Stimulated activated memory B cell treated with anti-CD40 and anti-IgM and Interleukin-4, amounts not matched to agents 10 μg/mL and 1 μg/mL and 100 μg/mL, for 72 hours (primary cell): ENCODE data around the gene CYLD.

Source experiments
- ATAC-seq: fragments of 150-1000 bp; cut with Tn5 transposase; 2 replicates; pipeline ENCODE4 v1.10.0; 2021
- H3K27ac Mint-ChIP-seq: one replicate; pipeline ENCODE4 v1.8.0; 2022; ENCODE audit warnings: mild to moderate bottlenecking, mixed read lengths
- H3K27me3 Mint-ChIP-seq: one replicate; pipeline ENCODE4 v1.8.0; 2022; ENCODE audit warnings: mixed read lengths
- H3K36me3 Mint-ChIP-seq: one replicate; pipeline ENCODE4 v1.8.0; 2022; ENCODE audit warnings: mixed read lengths
- H3K4me1 Mint-ChIP-seq: one replicate; pipeline ENCODE4 v1.8.0; 2022; ENCODE audit warnings: mixed read lengths
- H3K4me3 Mint-ChIP-seq: one replicate; pipeline ENCODE4 v1.8.0; 2022; ENCODE audit warnings: mild to moderate bottlenecking, moderate library complexity, mixed read lengths
- H3K9me3 Mint-ChIP-seq: one replicate; pipeline ENCODE4 v1.8.0; 2022; ENCODE audit warnings: mixed read lengths

The CYLD gene

DNA sequence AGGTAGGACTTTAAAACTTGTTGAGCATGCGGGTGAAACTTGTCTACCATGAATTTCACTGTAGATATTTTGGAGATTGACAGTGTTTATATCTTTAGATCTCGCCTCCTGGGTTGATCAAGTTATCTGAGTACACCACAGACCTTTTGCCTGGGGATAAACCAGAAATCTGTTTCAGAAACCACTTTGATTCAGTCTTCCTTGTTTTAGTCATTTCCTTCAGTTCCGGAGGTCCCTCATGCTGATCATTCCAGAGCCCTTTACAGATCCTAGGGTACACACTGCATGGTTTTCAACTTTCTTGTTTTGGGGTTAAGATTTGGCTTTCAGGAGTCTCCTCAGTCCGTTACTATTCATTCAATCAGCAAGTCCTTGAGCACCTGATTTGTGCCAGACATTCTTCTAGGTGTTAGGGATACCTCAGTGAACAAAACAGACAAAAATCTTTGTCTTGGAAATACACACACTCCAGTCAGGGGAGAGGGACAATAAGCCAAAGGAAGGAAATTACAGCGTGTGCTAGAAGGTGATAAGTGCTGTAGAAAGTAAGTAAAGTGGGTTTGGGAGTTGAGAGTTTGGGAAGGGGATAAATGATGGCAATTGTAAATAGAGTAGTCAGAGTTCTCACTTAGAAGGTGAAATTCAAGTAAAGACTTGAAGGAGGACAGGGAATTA is 36.3 kb upstream of the CYLD start:
- H3K27ac Mint-ChIP-seq, result peak overlapping the region; percentile 48
- H3K36me3 Mint-ChIP-seq, result peaks cover 25% of the 10 kb centered on the region
- H3K27me3 Mint-ChIP-seq, result no peaks in the 10 kb centered on the region
- ATAC-seq, result no peak
- no peak overlapping the region for H3K4me3 Mint-ChIP-seq
- peaks cover 51% of the 10 kb centered on the region for H3K4me1 Mint-ChIP-seq
- H3K9me3 Mint-ChIP-seq, result peaks cover 14% of the 10 kb centered on the region

DNA sequence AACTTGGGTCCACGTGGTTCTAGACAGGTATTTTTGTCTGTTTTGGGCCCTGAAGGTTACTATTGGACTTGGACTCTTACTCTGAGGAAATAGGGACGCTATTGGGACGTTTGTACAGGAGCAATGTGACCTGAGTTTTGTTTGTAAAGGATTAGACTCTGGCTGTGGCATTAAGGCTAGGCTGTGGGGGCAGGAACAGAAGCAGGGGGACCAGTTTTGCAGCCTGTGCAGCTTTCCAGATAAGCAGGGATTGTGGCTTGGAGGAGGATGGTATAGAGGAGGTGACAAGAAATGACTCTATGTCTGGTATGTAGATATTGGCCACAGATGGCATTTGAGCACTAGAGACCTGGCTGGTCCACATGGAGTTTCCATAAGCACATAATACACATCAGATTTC is 35.6 kb upstream of the CYLD start:
- Mint-ChIP-seq H3K36me3 (peaks cover 25% of the 10 kb centered on the region), H3K27me3 (no peaks in the 10 kb centered on the region), H3K27ac (peak overlapping the region; percentile 48), H3K4me3 (no peak overlapping the region), H3K4me1 (peaks cover 47% of the 10 kb centered on the region), H3K9me3 (peaks cover 14% of the 10 kb centered on the region)
- ATAC-seq, result no peak

DNA sequence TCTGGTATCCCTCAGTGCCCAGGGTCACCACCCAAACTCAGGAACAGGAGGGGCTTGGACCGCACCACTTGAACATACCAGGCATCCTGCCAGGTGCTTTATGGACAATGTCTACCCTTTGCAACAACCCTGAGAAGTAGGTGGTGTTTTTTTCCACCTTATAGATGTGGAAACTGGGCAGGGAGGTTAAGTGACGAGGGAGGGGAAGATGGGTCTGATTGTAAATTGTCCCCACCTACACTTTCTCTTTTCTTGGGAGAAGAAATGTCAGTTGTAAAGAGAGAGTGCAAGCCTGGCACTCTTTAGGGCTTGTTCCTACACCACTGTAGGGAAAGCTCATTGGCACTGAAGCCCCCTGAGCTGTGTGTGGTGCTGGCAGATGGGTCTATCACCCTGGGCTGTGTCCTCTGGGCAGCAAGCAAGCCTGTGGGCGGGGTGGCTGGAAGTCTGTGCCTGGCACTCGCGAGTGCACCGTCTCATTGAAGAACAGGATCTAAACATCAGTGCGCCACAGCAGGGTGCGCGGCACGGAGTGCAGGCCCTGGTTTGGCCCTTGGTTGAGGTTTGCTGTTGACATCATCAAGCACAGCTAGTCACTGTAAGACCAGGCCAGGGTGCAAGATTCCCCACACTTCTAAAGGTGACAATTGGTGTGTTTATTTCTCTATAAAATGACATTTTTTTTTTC is 33.4 kb upstream of the CYLD start:
- Mint-ChIP-seq H3K36me3 (peaks cover 25% of the 10 kb centered on the region), H3K27ac (peak overlapping the region; percentile 61), H3K9me3 (peaks cover 14% of the 10 kb centered on the region), H3K4me1 (peaks cover 44% of the 10 kb centered on the region), H3K27me3 (no peaks in the 10 kb centered on the region), H3K4me3 (peak overlapping the region; percentile 46)
- ATAC-seq, result peak; percentile 59

DNA sequence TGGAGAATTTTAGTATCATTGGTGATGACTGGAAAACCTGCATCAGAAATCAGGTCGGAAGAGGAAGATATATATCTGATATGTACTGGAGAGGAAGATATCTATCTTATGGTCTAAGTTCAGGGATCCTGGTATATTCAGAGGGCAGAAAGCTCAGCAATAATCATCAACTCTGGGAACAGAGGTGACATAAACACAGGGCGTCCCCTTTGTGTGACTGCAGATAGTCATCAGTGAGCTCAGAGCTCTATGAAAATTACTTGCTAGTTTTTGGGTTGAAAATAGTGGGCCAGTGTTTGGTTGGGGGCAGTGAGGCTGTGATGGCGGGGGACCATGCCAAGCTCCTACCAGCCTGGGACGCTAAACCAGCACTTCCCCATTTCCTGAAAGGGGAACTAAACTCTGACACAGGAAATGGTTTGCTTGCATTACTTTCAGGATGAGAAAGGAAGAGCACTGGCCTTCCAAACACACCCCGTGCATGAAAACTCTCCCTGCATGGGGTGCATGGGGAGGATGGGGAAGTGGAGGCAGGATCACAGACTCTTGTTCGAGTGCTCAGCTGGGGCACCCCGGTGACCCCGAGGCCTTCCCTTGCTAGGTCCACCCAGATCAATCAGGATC is 32.7 kb upstream of the CYLD start:
- peak overlapping the region; percentile 61 for H3K27ac Mint-ChIP-seq
- H3K4me3 Mint-ChIP-seq, result peak overlapping the region; percentile 46
- peaks cover 11% of the 10 kb centered on the region for H3K9me3 Mint-ChIP-seq
- peaks cover 18% of the 10 kb centered on the region for H3K36me3 Mint-ChIP-seq
- ATAC-seq, result peak; percentile 82
- H3K27me3 Mint-ChIP-seq, result no peaks in the 10 kb centered on the region
- peaks cover 44% of the 10 kb centered on the region for H3K4me1 Mint-ChIP-seq

DNA sequence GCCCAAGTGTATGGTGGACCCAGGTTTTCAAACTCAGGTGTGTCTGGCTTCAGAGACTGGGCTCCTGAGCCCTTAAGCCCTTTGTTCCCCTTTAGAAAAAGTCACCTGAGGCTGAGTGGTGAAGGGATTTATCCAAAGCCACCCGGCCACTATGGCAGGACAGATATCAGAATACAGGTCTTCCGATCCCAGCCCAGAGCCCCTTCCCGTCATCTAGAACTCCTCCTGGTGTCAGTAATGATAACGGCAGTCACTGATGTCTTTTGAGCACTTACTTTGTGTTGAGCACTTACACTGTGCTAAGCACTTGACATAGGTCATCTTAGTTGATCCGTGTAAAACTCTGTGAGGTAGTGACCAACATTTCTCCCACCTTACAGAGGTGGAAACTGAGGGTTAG is 31.9 kb upstream of the CYLD start:
- H3K9me3 Mint-ChIP-seq, result peaks cover 9% of the 10 kb centered on the region
- H3K4me3 Mint-ChIP-seq, result no peak overlapping the region
- H3K27me3 Mint-ChIP-seq, result no peaks in the 10 kb centered on the region
- peaks cover 44% of the 10 kb centered on the region for H3K4me1 Mint-ChIP-seq
- H3K27ac Mint-ChIP-seq, result peak overlapping the region; percentile 61
- ATAC-seq, result no peak
- H3K36me3 Mint-ChIP-seq, result peaks cover 12% of the 10 kb centered on the region

DNA sequence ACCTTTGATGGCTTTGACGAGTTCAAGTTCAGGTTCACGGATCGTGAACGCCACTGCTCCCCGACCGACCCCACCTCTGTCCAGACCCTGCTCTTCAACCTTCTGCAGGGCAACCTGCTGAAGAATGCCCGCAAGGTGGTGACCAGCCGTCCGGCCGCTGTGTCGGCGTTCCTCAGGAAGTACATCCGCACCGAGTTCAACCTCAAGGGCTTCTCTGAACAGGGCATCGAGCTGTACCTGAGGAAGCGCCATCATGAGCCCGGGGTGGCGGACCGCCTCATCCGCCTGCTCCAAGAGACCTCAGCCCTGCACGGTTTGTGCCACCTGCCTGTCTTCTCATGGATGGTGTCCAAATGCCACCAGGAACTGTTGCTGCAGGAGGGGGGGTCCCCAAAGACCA is 30.8 kb upstream of the CYLD start:
- Mint-ChIP-seq H3K4me3 (no peak overlapping the region), H3K36me3 (peaks cover under 1% of the 10 kb centered on the region), H3K27ac (no peak overlapping the region), H3K9me3 (no peaks in the 10 kb centered on the region), H3K4me1 (peaks cover 39% of the 10 kb centered on the region), H3K27me3 (no peaks in the 10 kb centered on the region)
- ATAC-seq, result no peak

DNA sequence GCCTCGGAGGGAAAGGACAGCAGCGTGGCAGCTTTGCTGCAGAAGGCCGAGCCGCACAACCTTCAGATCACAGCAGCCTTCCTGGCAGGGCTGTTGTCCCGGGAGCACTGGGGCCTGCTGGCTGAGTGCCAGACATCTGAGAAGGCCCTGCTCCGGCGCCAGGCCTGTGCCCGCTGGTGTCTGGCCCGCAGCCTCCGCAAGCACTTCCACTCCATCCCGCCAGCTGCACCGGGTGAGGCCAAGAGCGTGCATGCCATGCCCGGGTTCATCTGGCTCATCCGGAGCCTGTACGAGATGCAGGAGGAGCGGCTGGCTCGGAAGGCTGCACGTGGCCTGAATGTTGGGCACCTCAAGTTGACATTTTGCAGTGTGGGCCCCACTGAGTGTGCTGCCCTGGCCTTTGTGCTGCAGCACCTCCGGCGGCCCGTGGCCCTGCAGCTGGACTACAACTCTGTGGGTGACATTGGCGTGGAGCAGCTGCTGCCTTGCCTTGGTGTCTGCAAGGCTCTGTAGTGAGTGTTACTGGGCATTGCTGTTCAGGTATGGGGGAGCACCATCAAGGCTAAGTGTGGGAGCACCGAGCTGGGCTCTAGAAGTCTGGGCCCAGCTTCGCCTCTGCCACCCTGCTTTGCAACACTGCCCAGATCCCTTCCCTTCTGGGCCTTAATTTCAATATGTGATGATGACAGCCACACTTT is 29.9 kb upstream of the CYLD start:
- ATAC-seq, result no peak
- no peaks in the 10 kb centered on the region for H3K36me3 Mint-ChIP-seq
- no peak overlapping the region for H3K27ac Mint-ChIP-seq
- no peaks in the 10 kb centered on the region for H3K9me3 Mint-ChIP-seq
- H3K4me3 Mint-ChIP-seq, result no peak overlapping the region
- no peaks in the 10 kb centered on the region for H3K27me3 Mint-ChIP-seq
- peaks cover 37% of the 10 kb centered on the region for H3K4me1 Mint-ChIP-seq

DNA sequence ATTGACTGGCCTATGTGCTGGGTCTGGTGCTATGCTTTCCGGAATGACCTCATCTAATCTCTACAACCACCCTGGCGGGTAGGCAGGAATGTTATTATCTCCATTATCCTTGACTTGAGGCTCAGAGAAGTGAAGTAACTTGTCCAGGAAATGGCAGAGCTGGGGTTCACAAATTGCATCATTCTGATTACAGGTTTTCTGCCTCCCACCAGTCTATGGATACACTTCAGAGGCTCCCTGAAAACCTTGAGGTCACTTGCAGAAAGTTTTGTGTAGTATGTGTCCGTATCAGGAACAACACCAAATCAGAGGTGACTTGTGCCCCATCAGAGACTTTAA is 29.4 kb upstream of the CYLD start:
- H3K27ac Mint-ChIP-seq, result no peak overlapping the region
- ATAC-seq, result no peak
- no peak overlapping the region for H3K4me3 Mint-ChIP-seq
- no peaks in the 10 kb centered on the region for H3K27me3 Mint-ChIP-seq
- H3K36me3 Mint-ChIP-seq, result no peaks in the 10 kb centered on the region
- H3K9me3 Mint-ChIP-seq, result no peaks in the 10 kb centered on the region
- H3K4me1 Mint-ChIP-seq, result peaks cover 32% of the 10 kb centered on the region

DNA sequence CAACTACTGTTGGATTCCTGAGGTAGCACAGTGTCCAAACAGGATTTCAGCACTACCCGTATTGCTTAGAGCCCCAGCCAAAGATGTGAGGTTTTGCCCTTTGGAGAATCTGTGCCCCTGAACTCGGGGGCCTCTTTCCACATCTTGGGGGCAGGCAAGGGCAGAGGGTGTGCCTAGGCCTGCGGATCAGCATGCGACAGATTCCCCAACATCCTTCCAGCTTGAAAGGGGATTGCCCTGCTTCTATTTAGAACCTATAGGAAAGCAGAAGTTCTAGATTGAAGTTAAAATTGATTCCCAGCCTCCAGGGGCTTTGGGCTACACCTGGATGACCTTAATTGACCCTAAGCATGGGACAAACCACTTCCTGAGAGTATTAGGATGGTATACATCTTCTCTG is 28.9 kb upstream of the CYLD start:
- Mint-ChIP-seq H3K9me3 (no peaks in the 10 kb centered on the region), H3K4me3 (no peak overlapping the region), H3K27ac (no peak overlapping the region), H3K36me3 (no peaks in the 10 kb centered on the region), H3K27me3 (no peaks in the 10 kb centered on the region), H3K4me1 (peaks cover 28% of the 10 kb centered on the region)
- ATAC-seq, result no peak

DNA sequence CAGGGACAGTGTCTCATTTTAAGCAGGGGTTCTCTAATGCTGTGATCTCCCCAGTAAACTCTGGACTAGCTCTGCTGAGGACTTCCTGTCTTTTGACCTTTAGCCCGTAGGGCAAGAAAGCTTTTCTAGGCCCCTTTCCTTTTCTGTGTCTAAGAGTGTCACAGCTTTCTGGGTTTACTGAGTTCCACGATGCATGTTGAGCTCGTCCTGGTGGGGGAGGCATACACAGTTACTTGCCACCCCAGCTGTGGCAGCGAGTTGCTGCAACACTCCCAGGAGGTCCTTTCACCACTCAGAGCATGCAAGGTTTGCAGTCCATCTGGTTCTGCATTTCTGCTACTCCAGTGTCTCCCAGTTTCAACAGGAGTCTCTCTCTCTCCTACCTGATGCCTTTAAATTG is 24.8 kb upstream of the CYLD start:
- no peak overlapping the region for H3K4me3 Mint-ChIP-seq
- no peaks in the 10 kb centered on the region for H3K36me3 Mint-ChIP-seq
- peaks cover 5% of the 10 kb centered on the region for H3K4me1 Mint-ChIP-seq
- no peak for ATAC-seq
- no peak overlapping the region for H3K27ac Mint-ChIP-seq
- no peaks in the 10 kb centered on the region for H3K9me3 Mint-ChIP-seq
- H3K27me3 Mint-ChIP-seq, result no peaks in the 10 kb centered on the region

DNA sequence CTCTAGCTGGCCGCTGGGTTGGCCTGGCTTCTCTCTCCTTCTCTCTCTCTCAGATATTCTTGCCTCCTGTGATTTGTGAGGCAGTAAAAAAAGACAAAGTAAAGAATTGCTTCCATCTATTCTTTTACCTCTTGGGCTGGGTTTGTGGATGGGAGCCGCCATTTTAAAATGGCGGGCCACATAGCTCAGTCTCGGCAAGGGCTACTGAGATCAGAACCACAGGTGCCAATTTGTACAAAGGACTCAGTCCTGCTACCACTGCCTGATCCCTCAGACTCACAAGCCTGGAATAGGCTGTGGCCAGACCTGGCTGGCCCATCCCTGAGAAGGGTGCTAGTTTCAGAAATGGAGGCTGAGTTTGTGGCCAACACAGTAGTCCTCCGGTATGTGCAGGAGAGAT is 24.4 kb upstream of the CYLD start:
- peaks cover 3% of the 10 kb centered on the region for H3K36me3 Mint-ChIP-seq
- ATAC-seq, result no peak
- no peak overlapping the region for H3K4me3 Mint-ChIP-seq
- H3K27ac Mint-ChIP-seq, result no peak overlapping the region
- peaks cover 5% of the 10 kb centered on the region for H3K4me1 Mint-ChIP-seq
- no peaks in the 10 kb centered on the region for H3K27me3 Mint-ChIP-seq
- H3K9me3 Mint-ChIP-seq, result no peaks in the 10 kb centered on the region

DNA sequence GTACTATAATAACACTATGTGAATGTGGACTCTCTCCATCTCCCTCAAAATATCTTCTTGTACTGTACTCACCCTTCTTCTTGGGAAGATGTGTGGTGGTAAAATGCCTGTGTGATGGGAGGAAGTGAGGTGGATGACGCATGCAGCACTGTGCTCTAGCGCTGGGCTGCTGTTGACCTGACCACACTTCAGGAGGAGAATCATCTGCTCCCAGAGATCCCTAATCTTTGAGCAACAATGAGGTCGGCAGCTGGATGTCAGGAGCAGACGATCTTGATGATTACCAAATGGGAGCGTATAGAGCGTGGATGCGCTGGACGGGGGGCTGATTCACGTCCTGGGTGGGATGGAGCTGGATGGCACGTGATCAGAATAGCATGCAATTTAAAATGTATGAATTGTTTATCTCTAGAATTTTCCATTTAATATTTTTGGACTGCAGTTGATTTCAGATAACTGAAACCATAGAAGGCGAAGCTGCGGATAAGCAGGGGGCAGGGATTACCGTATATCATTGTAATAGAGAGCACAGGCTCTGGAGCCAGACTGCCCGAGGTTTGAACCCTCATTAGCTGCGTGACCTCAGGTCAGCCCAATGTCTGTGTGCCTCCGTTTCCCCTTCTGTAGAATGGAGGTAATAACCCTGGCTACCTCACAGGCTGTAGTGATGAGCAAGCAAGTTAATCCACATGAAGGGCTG is 23.7 kb upstream of the CYLD start:
- peaks cover 5% of the 10 kb centered on the region for H3K4me1 Mint-ChIP-seq
- no peak overlapping the region for H3K4me3 Mint-ChIP-seq
- H3K27ac Mint-ChIP-seq, result no peak overlapping the region

DNA sequence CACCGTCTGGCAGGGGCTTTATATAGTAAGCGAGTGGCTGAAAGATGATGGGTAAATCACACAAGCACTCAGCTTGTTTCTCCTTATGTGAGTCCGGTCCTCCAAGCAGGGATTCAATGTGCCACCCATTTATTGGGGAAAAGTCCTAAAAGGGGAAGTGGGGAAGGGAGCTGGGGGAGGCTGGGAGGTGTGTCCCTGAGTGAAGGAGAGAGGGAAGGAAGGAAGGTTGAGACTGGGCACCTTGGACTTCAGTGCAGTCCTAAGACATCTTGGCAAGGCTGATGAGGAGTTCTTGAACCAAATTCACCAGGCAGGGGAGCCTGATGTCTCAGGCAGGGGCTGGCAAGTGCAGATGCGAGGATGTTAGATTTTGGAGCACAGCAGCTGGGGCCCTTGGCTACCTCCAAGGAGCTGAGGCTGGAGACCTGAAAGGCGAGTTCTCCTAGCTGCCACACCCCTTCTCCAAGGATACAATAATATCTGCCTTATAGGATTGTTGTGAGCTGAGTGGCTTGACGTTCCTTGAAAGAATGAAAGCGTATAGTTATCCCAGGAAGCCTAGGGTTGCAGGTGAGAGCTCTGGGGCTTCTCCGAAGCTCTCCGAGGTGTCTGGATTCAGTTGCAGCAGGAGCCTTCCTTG is 23.0 kb upstream of the CYLD start:
- H3K9me3 Mint-ChIP-seq, result peaks cover 3% of the 10 kb centered on the region
- H3K27me3 Mint-ChIP-seq, result no peaks in the 10 kb centered on the region
- no peak for ATAC-seq
- peaks cover 5% of the 10 kb centered on the region for H3K4me1 Mint-ChIP-seq
- H3K4me3 Mint-ChIP-seq, result no peak overlapping the region
- peaks cover 16% of the 10 kb centered on the region for H3K36me3 Mint-ChIP-seq
- H3K27ac Mint-ChIP-seq, result no peak overlapping the region

More for the DNA sequence above, 23.7 kb upstream of the CYLD start:
- peaks cover 10% of the 10 kb centered on the region for H3K36me3 Mint-ChIP-seq
- H3K9me3 Mint-ChIP-seq, result peaks cover 1% of the 10 kb centered on the region
- no peaks in the 10 kb centered on the region for H3K27me3 Mint-ChIP-seq
- ATAC-seq, result no peak

DNA sequence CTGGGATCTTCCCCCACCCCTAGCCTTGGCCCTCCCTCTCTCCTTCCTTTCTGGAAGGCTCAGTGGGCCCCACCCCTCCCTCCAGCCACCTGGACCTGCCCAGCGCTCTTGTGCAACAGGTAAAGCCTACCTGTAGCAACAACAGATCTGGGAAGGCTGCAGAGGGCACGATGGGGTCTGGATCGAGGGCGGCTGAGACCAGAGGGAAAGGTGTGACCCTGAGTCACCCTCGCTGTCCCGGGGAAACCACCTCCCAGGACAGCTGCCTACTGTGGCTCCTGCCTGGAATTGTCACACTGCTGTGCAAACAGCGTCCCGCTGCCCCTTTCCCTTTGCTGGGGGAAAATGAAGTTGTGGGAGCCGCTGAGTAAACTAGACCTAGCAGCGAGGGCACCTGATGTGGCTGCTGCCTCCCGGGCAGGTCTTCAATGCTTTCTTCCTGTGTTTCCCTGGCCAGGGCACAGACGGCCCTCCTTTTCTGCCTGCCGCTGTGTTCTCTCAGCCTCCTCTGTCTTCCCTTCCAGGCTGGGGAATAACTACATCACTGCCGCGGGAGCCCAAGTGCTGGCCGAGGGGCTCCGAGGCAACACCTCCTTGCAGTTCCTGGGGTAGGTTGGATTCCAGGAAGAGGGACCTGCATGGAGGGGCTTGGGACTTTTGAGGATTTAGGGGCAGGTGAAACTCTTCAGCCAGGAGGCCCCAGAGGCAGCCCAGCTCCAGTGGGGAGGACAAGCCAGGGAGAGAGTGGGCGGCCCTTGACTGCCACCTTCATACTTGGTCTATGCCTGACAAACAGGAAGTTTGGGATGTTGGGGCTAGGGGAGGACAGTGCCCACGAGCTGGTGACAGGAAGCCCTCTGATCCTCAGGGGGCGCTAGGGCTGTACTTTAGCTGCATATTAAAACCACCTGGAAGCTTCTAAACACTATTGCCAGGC is 22.2 kb upstream of the CYLD start:
- H3K27me3 Mint-ChIP-seq, result no peaks in the 10 kb centered on the region
- no peak for ATAC-seq
- H3K36me3 Mint-ChIP-seq, result peaks cover 22% of the 10 kb centered on the region
- peaks cover 3% of the 10 kb centered on the region for H3K9me3 Mint-ChIP-seq
- no peak overlapping the region for H3K4me3 Mint-ChIP-seq
- peaks cover 5% of the 10 kb centered on the region for H3K4me1 Mint-ChIP-seq
- peak overlapping the region; percentile 61 for H3K27ac Mint-ChIP-seq
